Measurements from ENCODE around the gene PODXL. TPM values are rescaled to one million over a fixed set of nuclear protein-coding genes. Genes with fewer than 3 reads are reported as not detected.
"Not testable (repeated sequence)": the region's sequence is repeated elsewhere in the genome, so short reads cannot be mapped to it uniquely, and the experiment has no call there.

The PODXL gene
- polyA plus RNA-seq, 2 donors: 3.4 to 3.5 TPM

- no peaks in the 10 kb centered on the region for H3K27me3 ChIP-seq (ENCODE audit: control insufficient read depth in 1 of 2, insufficient read depth in 2 of 2, low read length in 2 of 2)
- no peaks in the 10 kb centered on the region for H3K9me3 ChIP-seq (ENCODE audit: control insufficient read depth in 2 of 2, insufficient read depth in 1 of 2, low read depth in 1 of 2, low read length in 1 of 2)
- H3K4me3 ChIP-seq (ENCODE audit: low read depth in 1 of 2, low read length in 2 of 2): no peak overlapping the region
- peaks cover 0 to 3% of the 10 kb centered on the region in 2 donors for H3K4me1 ChIP-seq (ENCODE audit: control insufficient read depth in 2 of 2, insufficient read depth in 2 of 2, low read length in 1 of 2)
- H3K27ac ChIP-seq (ENCODE audit: low read depth in 2 of 2, low read length in 1 of 2): no peak overlapping the region
- WGBS, 2 donors: 80 to 93% methylated on average over 11 of the region's 11 CpGs
- no peaks in the 10 kb centered on the region for H3K36me3 ChIP-seq (ENCODE audit: control insufficient read depth in 2 of 2, insufficient read depth in 2 of 2, low read length in 1 of 2)
These were observed 37.8 kb downstream of the PODXL start for GRCh38 chr7:131518626-131519025.

- Histone ChIP-seq H3K36me3 (ENCODE audit: control insufficient read depth in 2 of 2, insufficient read depth in 2 of 2, low read length in 1 of 2) (no peaks in the 10 kb centered on the region), H3K9me3 (ENCODE audit: control insufficient read depth in 2 of 2, insufficient read depth in 1 of 2, low read depth in 1 of 2, low read length in 1 of 2) (no peaks in the 10 kb centered on the region), H3K4me3 (ENCODE audit: low read depth in 1 of 2, low read length in 2 of 2) (no peak overlapping the region), H3K4me1 (ENCODE audit: control insufficient read depth in 2 of 2, insufficient read depth in 2 of 2, low read length in 1 of 2) (peaks cover 2 to 3% of the 10 kb centered on the region in 2 donors), H3K27me3 (ENCODE audit: control insufficient read depth in 1 of 2, insufficient read depth in 2 of 2, low read length in 2 of 2) (no peaks in the 10 kb centered on the region), H3K27ac (ENCODE audit: low read depth in 2 of 2, low read length in 1 of 2) (no peak overlapping the region)
- WGBS, 2 donors: 89 to 90% methylated on average over 19 of the region's 19 CpGs
These were observed 39.1 kb downstream of the PODXL start for GRCh38 chr7:131517218-131517923.

GRCh38 chr7:131515471-131515870, 41.0 kb downstream of the PODXL start:
- not testable (repeated sequence) for H3K4me1 ChIP-seq (ENCODE audit: control insufficient read depth in 2 of 2, insufficient read depth in 2 of 2, low read length in 1 of 2); H3K9me3 ChIP-seq (ENCODE audit: control insufficient read depth in 2 of 2, insufficient read depth in 1 of 2, low read depth in 1 of 2, low read length in 1 of 2); H3K27ac ChIP-seq (ENCODE audit: low read depth in 2 of 2, low read length in 1 of 2); H3K36me3 ChIP-seq (ENCODE audit: control insufficient read depth in 2 of 2, insufficient read depth in 2 of 2, low read length in 1 of 2); H3K27me3 ChIP-seq (ENCODE audit: control insufficient read depth in 1 of 2, insufficient read depth in 2 of 2, low read length in 2 of 2); H3K4me3 ChIP-seq (ENCODE audit: low read depth in 1 of 2, low read length in 2 of 2)
- 86 to 89% methylated on average over 7 of the region's 7 CpGs for WGBS, 2 donors

GRCh38 chr7:131513245-131514061, 43.0 kb downstream of the PODXL start:
- 39 to 41% methylated on average over 11 of the region's 11 CpGs for WGBS, 2 donors
- Histone ChIP-seq H3K36me3 (ENCODE audit: control insufficient read depth in 2 of 2, insufficient read depth in 2 of 2, low read length in 1 of 2) (no peaks in the 10 kb centered on the region), H3K27ac (ENCODE audit: low read depth in 2 of 2, low read length in 1 of 2) (no peak overlapping the region), H3K27me3 (ENCODE audit: control insufficient read depth in 1 of 2, insufficient read depth in 2 of 2, low read length in 2 of 2) (no peaks in the 10 kb centered on the region), H3K9me3 (ENCODE audit: control insufficient read depth in 2 of 2, insufficient read depth in 1 of 2, low read depth in 1 of 2, low read length in 1 of 2) (no peaks in the 10 kb centered on the region), H3K4me1 (ENCODE audit: control insufficient read depth in 2 of 2, insufficient read depth in 2 of 2, low read length in 1 of 2) (peaks cover 0 to 2% of the 10 kb centered on the region in 2 donors), H3K4me3 (ENCODE audit: low read depth in 1 of 2, low read length in 2 of 2) (no peak overlapping the region)

GRCh38 chr7:131511774-131512535, 44.5 kb downstream of the PODXL start:
- no peaks in the 10 kb centered on the region for H3K9me3 ChIP-seq (ENCODE audit: control insufficient read depth in 2 of 2, insufficient read depth in 1 of 2, low read depth in 1 of 2, low read length in 1 of 2)
- no peak overlapping the region for H3K4me3 ChIP-seq (ENCODE audit: low read depth in 1 of 2, low read length in 2 of 2)
- H3K27ac ChIP-seq (ENCODE audit: low read depth in 2 of 2, low read length in 1 of 2): no peak overlapping the region
- H3K36me3 ChIP-seq (ENCODE audit: control insufficient read depth in 2 of 2, insufficient read depth in 2 of 2, low read length in 1 of 2): no peaks in the 10 kb centered on the region
- WGBS, 2 donors: 74 to 77% methylated on average over 15 of the region's 15 CpGs
- peaks cover 0 to 2% of the 10 kb centered on the region in 2 donors for H3K4me1 ChIP-seq (ENCODE audit: control insufficient read depth in 2 of 2, insufficient read depth in 2 of 2, low read length in 1 of 2)
- no peaks in the 10 kb centered on the region for H3K27me3 ChIP-seq (ENCODE audit: control insufficient read depth in 1 of 2, insufficient read depth in 2 of 2, low read length in 2 of 2)

GRCh38 chr7:131511071-131511470, 45.4 kb downstream of the PODXL start:
- Histone ChIP-seq H3K27me3 (ENCODE audit: control insufficient read depth in 1 of 2, insufficient read depth in 2 of 2, low read length in 2 of 2) (no peaks in the 10 kb centered on the region), H3K4me1 (ENCODE audit: control insufficient read depth in 2 of 2, insufficient read depth in 2 of 2, low read length in 1 of 2) (peaks cover 0 to 2% of the 10 kb centered on the region in 2 donors), H3K27ac (ENCODE audit: low read depth in 2 of 2, low read length in 1 of 2) (no peak overlapping the region), H3K36me3 (ENCODE audit: control insufficient read depth in 2 of 2, insufficient read depth in 2 of 2, low read length in 1 of 2) (no peaks in the 10 kb centered on the region), H3K4me3 (ENCODE audit: low read depth in 1 of 2, low read length in 2 of 2) (no peak overlapping the region), H3K9me3 (ENCODE audit: control insufficient read depth in 2 of 2, insufficient read depth in 1 of 2, low read depth in 1 of 2, low read length in 1 of 2) (no peaks in the 10 kb centered on the region)
- 78 to 80% methylated on average over 9 of the region's 9 CpGs for WGBS, 2 donors

GRCh38 chr7:131509781-131510180, 46.6 kb downstream of the PODXL start:
- H3K4me1 ChIP-seq (ENCODE audit: control insufficient read depth in 2 of 2, insufficient read depth in 2 of 2, low read length in 1 of 2): peaks cover 0 to 2% of the 10 kb centered on the region in 2 donors
- no peak overlapping the region for H3K27ac ChIP-seq (ENCODE audit: low read depth in 2 of 2, low read length in 1 of 2)
- no peaks in the 10 kb centered on the region for H3K27me3 ChIP-seq (ENCODE audit: control insufficient read depth in 1 of 2, insufficient read depth in 2 of 2, low read length in 2 of 2)
- H3K36me3 ChIP-seq (ENCODE audit: control insufficient read depth in 2 of 2, insufficient read depth in 2 of 2, low read length in 1 of 2): no peaks in the 10 kb centered on the region
- H3K9me3 ChIP-seq (ENCODE audit: control insufficient read depth in 2 of 2, insufficient read depth in 1 of 2, low read depth in 1 of 2, low read length in 1 of 2): no peaks in the 10 kb centered on the region
- no peak overlapping the region for H3K4me3 ChIP-seq (ENCODE audit: low read depth in 1 of 2, low read length in 2 of 2)
- WGBS, 2 donors: 92 to 96% methylated on average over 8 of the region's 8 CpGs

GRCh38 chr7:131508754-131509486, 47.5 kb downstream of the PODXL start:
- no peaks in the 10 kb centered on the region for H3K27me3 ChIP-seq (ENCODE audit: control insufficient read depth in 1 of 2, insufficient read depth in 2 of 2, low read length in 2 of 2)
- no peaks in the 10 kb centered on the region for H3K9me3 ChIP-seq (ENCODE audit: control insufficient read depth in 2 of 2, insufficient read depth in 1 of 2, low read depth in 1 of 2, low read length in 1 of 2)
- 64 to 75% methylated on average over 10 of the region's 10 CpGs for WGBS, 2 donors
- H3K36me3 ChIP-seq (ENCODE audit: control insufficient read depth in 2 of 2, insufficient read depth in 2 of 2, low read length in 1 of 2): no peaks in the 10 kb centered on the region
- H3K4me1 ChIP-seq (ENCODE audit: control insufficient read depth in 2 of 2, insufficient read depth in 2 of 2, low read length in 1 of 2): peaks cover 0 to 2% of the 10 kb centered on the region in 2 donors
- H3K4me3 ChIP-seq (ENCODE audit: low read depth in 1 of 2, low read length in 2 of 2): no peak overlapping the region
- H3K27ac ChIP-seq (ENCODE audit: low read depth in 2 of 2, low read length in 1 of 2): no peak overlapping the region

Measured in esophagus (tissue), 2 donors.